GM18519 (cell line): ENCODE measurements around the gene CDT1.
"Not testable (repeated sequence)": the region's sequence is repeated elsewhere in the genome, so short reads cannot be mapped to it uniquely, and the experiment has no call there.

Experiments
- ATAC-seq: cut with Tn5 transposase; IDR thresholded peaks from one replicate; pipeline ENCODE4 v1.9.1; 2021; ENCODE audit warnings: mild to moderate bottlenecking, moderate library complexity; ENCODE audit not compliant: unreplicated experiment, low FRiP score

The CDT1 gene

DNA sequence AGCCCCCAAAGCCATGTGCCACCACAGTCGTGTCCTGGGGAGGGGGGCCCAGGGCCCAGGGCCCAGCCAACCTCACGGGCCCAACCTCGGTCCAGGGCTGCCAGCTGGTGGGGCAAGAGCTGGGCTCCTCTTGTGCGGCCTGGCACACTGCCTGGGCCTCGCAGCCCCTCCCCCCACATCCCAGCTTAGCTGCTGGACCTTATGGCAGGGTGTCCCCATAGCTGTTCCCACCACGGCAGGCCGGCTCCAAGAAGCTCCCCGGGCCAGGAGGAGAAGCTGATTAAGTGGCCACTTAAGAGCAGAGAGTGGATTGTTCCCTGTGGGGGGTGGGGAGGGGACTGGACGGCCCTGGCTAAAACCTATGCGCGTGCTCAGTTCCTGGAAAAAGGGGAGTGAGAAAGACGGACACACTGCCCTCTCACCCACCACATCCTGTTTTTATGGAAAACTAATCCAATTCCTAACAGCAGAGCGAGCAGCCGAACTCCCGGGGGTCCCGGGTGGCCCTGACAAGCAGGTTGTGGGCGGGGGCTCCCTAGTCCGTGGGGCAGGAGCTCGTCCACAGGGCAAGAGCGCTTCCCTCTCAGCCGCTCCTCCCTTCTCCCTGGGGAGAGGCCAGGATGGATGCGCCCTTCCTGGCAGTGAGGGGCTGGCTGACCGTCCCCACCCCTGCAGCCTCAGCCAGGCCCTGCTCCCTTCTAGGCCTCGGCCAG lies 35.4 kb upstream of the CDT1 start:
- ATAC-seq, result no peak

DNA sequence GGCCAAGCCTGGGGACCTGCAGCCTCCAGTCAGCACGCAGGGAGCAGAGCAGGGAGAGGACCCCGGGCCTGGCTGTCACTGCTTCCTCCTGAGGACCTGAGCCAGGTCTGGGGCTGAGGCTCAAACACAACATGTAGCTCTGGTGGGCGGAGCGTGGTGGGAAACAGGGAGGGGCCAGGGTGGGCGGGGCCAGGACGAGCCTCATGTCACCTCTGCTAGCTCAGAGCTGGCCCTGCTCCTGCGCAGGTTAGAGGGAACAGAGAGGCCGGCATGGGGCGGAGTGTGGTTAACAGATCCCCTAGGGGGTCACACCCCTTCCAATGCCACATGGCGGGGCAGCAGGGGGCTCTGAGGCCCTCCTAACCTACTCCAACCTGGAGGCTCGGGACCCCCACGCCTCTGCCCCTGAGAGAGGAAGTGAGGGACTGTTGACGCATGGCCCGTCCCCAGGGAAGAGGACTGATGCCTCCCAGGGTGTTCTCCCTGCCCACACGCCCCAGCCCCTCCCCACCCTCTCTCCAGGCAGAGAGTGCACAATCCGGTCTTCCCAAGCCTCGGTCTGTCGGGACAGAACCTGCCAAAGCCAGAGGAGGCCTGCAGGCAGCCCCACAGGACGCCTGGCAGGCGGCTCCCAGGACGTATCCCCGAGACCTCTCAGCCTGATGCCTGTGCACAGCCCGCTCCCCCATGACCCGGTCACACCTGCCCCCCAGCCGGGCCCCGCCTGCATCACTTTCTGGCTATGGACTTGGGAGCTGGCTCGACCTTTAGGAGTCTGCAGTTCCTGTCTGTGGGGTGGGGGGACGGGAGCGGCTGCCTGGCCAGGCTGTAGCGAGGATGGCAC lies 33.8 kb upstream of the CDT1 start:
- ATAC-seq, result no peak

- no peak for ATAC-seq
Observed at GRCh38 chr16:88770461-88771293, 32.9 kb upstream of the CDT1 start.

DNA sequence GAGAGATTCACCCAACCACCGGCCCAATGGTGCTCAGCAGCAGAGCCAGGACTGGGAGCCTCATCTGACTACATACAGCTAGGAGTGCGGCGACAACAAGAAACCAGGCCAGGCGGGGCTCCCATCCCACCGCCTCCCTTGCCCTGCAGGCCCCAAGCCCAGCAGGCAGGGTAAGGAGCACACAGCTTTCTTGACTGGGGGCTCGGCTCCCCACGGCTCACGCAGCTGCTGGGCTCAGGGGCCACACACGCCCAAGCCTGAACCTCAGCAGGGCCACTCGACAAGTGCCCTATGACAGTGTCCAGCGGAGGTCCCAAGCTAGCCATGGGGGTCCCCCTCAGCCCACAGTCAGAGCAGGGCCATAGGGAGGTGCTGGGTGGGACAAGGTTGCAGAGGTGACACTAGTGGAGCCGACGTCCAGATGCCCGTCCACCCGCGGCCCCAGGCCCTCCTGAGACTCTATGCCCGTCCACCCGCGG lies 32.3 kb upstream of the CDT1 start:
- ATAC-seq, result no peak

DNA sequence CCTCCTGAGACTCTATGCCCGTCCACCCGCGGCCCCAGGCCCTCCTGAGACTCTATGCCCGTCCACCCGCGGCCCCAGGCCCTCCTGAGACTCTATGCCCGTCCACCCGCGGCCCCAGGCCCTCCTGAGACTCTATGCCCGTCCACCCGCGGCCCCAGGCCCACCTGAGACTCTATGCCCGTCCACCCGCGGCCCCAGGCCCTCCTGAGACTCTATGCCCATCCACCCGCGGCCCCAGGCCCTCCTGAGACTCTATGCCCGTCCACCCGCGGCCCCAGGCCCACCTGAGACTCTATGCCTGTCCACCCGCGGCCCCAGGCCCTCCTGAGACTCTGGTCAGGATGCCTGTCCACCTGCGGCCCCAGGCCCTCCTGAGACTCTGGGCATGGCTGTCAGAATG lies 31.8 kb upstream of the CDT1 start:
- ATAC-seq, result not testable (repeated sequence)

DNA sequence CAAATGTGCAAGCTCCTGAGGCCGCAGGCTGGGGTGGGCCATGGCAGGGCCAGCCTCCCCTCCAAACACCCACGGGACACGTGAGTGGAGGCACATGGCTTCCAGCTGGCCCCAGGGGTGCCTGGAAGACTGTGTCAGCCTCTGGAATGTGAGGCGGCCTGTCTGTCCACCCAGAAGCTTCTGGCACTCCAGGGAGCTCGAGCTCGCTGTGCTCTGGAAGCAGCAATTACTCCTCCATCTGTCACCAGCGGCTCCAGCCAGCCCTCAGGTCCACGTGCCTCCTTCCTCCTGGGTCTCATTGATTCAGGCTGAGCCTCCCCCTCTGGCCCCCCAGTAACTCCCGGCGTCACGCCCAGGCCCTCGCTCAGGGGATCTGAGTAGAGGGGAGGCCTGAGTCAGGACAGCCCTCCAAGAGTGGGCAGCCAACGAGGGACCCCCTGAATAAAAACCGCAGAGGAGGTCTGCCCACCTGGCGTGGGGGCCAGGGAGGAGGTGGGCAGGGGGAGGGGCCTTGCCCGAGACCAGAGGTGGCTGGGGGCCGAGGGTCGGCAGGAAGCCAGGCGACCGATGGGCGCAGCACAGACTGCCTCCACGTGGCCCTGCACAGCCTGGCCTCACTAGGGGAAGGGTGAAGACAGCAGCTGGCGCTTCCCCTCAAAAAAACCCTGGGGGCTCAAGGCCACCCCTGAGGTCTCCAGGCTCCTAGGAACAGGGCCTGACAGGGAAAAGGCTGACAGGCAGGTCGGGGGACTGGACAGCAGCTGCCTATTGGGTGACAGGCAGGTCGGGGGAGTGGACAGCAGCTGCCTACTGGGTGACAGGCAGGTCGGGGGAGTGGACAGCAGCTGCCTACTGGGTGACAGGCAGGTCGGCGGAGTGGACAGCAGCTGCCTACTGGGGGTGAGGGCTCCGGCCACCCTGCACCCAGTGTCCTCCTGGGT lies 30.4 kb upstream of the CDT1 start:
- no peak for ATAC-seq

- ATAC-seq, result no peak
Observed at GRCh38 chr16:88773812-88774291, 29.7 kb upstream of the CDT1 start.

DNA sequence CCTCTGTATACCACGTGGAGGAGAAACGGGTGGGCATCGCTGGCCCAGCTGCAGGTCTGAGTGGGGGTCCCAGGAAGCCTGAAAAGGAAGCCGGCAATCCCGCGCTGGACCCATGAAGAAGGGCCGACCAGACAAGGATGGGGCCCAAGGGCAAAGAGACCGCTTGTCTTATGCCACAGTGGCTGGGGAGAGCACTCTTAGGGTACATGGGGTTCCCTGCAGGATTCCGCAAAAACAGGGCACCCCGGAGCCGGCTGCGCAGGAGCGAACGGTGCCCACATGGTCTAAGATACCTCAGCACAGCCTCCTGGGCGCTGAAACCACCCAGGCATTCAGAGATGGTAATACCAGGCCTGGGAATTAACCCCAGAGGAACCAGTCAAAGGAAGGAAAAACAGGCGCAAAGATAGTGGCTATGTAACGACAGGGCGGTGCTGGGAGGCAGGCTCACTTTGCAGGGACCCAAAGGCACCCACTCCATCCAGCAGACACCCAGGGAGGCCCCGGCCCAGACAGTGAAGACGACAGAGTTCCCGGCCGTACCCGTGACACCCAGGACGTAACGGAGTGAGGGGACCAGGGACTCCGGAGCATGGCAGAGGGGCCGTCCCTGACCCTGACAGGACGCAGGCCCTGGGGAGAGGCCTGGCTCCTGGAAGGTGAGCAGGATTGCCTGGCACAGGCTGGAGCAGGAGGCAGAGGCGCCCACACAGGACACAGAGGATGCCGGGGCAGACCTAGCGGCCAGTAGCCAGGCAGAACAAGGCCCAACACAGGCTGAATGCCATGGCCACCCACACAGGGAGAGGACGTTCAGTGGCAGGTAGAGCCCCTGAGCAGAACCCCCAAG lies 28.8 kb upstream of the CDT1 start:
- no peak for ATAC-seq

GRCh38 chr16:88775825-88776224 lies 27.8 kb upstream of the CDT1 start:
- ATAC-seq, result no peak

GRCh38 chr16:88777471-88778270 lies 25.9 kb upstream of the CDT1 start:
- no peak for ATAC-seq

- no peak for ATAC-seq
Observed at GRCh38 chr16:88778271-88778525, 25.4 kb upstream of the CDT1 start.

- no peak for ATAC-seq
Observed at GRCh38 chr16:88778541-88779065, 25.0 kb upstream of the CDT1 start.

- no peak for ATAC-seq
Observed at GRCh38 chr16:88779406-88780141, 24.0 kb upstream of the CDT1 start.

DNA sequence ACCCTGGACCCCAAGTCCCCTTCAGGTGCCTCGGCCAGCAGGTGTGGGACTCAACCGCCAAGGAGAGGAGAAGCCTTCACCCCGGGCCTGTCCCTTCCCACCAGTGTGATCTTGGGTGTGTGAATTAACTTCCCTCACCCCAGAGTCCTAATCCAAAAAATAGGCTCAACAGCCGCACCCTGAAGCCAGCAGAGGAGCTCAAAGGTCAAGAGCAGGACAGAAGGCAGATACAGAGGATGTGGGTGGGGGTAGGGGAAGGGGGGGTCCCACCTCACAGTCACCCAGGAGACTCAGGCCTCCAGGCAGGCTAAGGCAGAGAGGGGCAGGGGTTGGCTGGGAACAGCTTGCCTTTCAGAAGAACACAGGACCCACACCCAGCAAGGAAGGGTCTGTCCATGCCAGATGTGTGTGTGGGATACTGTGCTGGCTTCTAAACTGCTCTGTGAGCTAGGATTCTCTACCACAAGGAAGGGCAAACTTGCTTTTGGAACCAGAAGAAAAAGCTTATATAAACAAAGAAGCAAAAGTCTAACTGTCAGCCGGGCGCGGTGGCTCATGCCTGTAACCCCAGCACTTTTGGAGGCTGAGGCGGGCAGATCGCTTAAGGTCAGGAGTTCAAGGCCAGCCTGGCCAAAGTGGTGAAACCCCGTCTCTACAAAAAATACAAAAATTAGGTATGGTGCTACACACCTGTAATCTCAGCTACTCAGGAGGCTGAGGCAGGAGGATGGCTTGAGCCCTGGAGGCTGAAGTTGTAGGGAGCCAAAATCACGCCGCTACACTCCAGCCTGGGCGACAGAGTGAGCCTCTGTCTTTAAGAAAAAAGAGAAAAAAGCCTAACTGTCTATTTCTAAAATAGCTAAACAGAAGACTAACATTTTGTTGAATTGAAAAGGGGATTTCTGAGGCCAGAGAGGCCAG lies 23.2 kb upstream of the CDT1 start:
- no peak for ATAC-seq

- ATAC-seq, result no peak
Observed at GRCh38 chr16:88781140-88782077, 22.2 kb upstream of the CDT1 start.
